ENCODE measurements around the gene TMTC2.

TMTC2 gene

DNA sequence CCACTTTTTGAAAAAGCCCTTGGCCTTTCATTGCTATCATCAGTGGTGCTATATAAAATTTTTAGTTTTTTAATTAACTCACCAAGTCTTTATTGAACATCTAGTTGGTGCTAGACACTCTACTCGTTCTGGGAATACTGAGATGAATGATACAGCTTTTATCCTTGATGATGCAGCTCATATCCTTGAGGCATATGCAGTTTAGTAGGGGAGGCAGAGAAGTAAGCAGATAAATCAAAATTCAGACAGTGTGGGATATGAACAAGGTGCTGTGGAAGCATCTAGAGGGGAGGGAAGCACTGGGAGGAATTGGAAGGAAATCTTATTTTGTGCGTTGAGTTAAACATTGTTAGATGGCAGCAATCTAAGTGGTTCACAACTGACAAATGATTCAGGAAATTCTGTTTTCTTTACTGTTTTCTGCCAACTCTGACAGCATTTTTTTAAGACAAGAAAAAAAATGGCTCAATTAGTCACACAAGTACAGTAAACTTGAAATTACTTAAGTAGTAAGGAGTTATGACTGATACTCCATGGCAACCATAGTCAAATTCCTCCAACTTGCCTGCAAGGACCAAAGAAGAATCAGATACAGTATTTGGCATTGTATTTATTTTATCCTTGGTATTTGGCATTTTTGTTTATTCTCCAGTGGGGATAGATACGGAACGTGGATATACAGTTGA lies 119.2 kb downstream of the TMTC2 start:
- DNase-seq (ENCODE audit: extremely low read depth, low read depth), result no peak
- H3K4me3 ChIP-seq (replicated peaks; ENCODE audit: low read depth, low read length), result no peak overlapping the region
- TF ChIP-seq, protein P1, sequence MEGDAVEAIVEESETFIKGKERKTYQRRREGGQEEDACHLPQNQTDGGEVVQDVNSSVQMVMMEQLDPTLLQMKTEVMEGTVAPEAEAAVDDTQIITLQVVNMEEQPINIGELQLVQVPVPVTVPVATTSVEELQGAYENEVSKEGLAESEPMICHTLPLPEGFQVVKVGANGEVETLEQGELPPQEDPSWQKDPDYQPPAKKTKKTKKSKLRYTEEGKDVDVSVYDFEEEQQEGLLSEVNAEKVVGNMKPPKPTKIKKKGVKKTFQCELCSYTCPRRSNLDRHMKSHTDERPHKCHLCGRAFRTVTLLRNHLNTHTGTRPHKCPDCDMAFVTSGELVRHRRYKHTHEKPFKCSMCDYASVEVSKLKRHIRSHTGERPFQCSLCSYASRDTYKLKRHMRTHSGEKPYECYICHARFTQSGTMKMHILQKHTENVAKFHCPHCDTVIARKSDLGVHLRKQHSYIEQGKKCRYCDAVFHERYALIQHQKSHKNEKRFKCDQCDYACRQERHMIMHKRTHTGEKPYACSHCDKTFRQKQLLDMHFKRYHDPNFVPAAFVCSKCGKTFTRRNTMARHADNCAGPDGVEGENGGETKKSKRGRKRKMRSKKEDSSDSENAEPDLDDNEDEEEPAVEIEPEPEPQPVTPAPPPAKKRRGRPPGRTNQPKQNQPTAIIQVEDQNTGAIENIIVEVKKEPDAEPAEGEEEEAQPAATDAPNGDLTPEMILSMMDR (IDR thresholded peaks at IDR 0.05; ENCODE audit: low read depth, low read length, missing control alignments), result no peak

DNA sequence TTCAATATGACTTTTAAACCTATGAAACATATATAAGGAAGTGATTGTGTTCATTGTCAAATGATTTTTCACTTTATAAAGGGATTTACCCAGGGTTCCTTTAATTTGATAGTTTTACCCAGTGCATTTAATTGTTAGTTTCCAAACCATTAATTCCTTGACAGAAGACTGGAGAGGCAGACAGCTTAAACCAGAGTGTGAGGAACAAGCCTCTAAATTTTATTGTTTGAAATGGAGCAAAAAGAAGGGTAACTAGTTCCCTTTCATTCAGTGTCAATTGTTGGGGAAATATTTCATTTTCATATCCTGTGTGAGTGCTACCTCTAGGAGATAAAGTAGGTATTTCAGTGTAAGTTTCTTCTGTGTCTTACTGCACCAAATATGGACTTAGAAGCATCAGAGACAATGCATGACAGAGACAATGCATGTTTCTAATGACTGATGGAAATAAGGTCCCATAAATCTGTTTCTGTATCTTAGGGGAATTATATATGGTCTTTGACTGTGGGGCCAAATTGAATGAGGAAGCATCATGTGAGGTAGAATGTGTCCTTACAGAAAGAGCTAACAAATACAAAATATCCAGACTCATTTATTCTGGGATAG lies 120.5 kb downstream of the TMTC2 start:
- TF ChIP-seq, protein P1 (IDR thresholded peaks at IDR 0.05; ENCODE audit: low read depth, low read length, missing control alignments), result no peak
- H3K4me3 ChIP-seq (replicated peaks; ENCODE audit: low read depth, low read length), result no peak overlapping the region
- DNase-seq (ENCODE audit: extremely low read depth, low read depth), result no peak

DNA sequence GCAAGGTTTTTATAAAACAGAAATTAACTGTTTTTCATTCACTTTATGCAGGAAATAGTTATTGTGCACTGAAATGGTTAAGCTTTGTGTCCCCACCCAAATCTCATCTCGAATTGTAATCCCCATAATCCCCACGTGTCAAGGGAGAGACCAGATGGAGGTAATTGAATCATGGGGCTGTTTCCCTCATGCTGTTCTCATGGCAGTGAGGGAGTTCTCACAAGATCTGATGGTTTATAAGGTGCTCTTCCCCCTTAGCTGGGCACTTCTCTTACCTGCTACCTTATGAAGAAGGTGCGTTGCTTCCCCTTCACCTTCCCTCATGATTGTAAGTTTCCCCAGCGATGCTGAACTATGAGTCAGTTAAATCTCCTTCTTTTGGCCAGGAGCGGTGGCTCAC lies 123.9 kb downstream of the TMTC2 start:
- no peak for DNase-seq (ENCODE audit: extremely low read depth, low read depth)
- TF ChIP-seq, protein P1 (IDR thresholded peaks at IDR 0.05; ENCODE audit: low read depth, low read length, missing control alignments), result no peak
- no peak overlapping the region for H3K4me3 ChIP-seq (replicated peaks; ENCODE audit: low read depth, low read length)

DNA sequence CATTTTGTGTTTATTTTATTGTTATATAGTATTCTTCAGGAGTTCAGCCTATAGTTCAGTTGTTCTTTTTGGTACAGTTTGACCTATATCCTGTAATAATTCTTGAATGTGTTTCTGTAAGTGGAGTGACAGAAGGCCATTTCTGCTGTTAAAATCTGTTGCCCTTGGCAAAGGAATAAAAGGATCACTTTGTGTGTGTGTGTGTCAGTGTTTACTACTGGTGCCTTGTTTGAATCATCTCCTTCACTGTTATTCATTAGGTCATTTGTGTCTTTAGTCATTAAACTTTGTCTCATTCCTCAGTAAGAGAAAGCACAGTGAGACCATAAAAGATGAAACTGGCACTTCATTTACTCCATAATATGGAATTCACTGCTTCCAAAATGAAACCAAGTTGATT lies 130.7 kb downstream of the TMTC2 start:
- no peak for DNase-seq (ENCODE audit: extremely low read depth, low read depth)
- TF ChIP-seq, protein P1 (IDR thresholded peaks at IDR 0.05; ENCODE audit: low read depth, low read length, missing control alignments), result no peak
- no peak overlapping the region for H3K4me3 ChIP-seq (replicated peaks; ENCODE audit: low read depth, low read length)

DNA sequence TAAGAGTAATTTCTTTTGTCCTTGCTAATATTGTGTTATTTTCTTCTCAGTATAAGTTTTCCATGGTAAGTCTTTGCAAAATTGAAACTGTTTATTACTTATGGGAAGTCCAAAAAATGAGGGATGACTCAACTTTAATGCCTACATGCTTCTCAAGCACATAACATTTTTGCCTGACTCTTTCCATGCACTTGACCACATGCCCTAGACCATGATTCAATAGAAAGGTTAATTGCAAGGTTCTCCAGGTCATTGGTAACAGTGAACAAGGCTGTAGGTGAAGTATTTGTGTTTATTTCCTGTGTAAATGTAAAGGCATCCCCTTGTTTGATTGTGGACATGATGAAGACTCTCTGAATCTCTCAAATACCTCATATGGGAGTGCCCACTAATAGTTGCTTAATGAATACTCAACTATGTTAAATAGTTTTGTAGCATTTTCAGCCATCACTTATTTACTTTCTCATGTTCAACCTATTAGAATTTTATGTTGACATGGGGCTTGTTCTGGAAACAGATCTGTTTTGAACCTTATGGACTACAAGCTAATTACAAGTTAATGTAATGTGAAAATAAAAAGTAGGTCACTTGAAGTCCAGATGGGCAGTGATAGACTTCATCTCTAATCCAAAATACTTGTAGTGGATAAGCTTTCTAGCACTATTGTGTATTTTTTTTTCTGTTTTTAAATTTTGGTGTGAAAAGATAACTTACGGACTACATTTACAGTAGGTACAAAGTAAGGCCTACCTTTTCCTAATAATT lies 131.7 kb downstream of the TMTC2 start:
- DNase-seq (ENCODE audit: extremely low read depth, low read depth), result no peak
- TF ChIP-seq, protein P1 (IDR thresholded peaks at IDR 0.05; ENCODE audit: low read depth, low read length, missing control alignments), result no peak
- no peak overlapping the region for H3K4me3 ChIP-seq (replicated peaks; ENCODE audit: low read depth, low read length)

DNA sequence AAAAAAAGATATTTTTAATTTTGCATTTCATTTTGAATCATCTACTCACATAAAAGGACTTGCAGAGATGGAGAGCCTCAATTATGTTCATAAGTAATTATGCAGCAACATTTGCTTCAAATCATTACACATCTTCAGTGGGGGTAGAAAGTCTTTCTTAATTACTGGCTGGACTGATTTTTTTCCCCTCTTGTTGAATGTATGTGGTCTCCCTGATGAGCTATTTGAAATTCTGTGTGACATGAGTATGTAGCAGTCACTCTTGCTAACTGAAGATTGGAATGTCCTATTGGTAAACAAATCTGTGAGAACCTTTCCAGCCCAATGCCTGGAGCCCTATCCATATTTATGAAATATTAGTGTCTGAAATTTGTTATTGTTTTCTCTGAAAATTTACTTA lies 139.8 kb downstream of the TMTC2 start:
- DNase-seq (ENCODE audit: extremely low read depth, low read depth), result no peak
- no peak overlapping the region for H3K4me3 ChIP-seq (replicated peaks; ENCODE audit: low read depth, low read length)
- TF ChIP-seq, protein P1 (IDR thresholded peaks at IDR 0.05; ENCODE audit: low read depth, low read length, missing control alignments), result no peak

Measured in HFF-Myc (cell line).